SU-DHL-6 (cell line): Measurements from ENCODE around the gene P2RX6.

Experiments
- H2AFZ ChIP-seq: fragments of 200-600 bp; sonication (generic); 2 replicates; pipeline ENCODE4 v1.6.1; 2014; ENCODE audit warnings: low read depth, mild to moderate bottlenecking, moderate library complexity, mixed read lengths, antibody characterized with exemption, low read length; ENCODE audit not compliant: severe bottlenecking
- H3F3A ChIP-seq: fragments of 200-600 bp; shearing (Covaris generic); 2 replicates; pipeline ENCODE4 v1.6.0; 2016; ENCODE audit warnings: antibody characterized with exemption, mild to moderate bottlenecking; ENCODE audit not compliant: insufficient read depth
- H3K27ac ChIP-seq: fragments of 200-600 bp; sonication (generic); 2 replicates; pipeline ENCODE4 v1.5.1; 2016; ENCODE audit warnings: low read depth, mild to moderate bottlenecking, low read length, moderate library complexity, mixed read lengths
- H3K27me3 ChIP-seq: fragments of 200-600 bp; sonication (generic), shearing (Covaris generic); 2 replicates; pipeline ENCODE4 v1.6.0; 2014; ENCODE audit warnings: mild to moderate bottlenecking, low read length
- H3K36me3 ChIP-seq: fragments of 200-600 bp; sonication (generic); 2 replicates; pipeline ENCODE4 v1.6.1; 2014; ENCODE audit warnings: mild to moderate bottlenecking, low read length, mixed read lengths
- H3K4me2 ChIP-seq: fragments of 300-600, 200-600 bp; shearing (Covaris generic), sonication (generic); 2 replicates; pipeline ENCODE4 v1.6.0; 2014; ENCODE audit warnings: low read length, low read depth, mild to moderate bottlenecking; ENCODE audit not compliant: poor library complexity, severe bottlenecking
- H3K4me3 ChIP-seq: fragments of 200-600 bp; sonication (generic); 2 replicates; pipeline ENCODE4 v1.5.1; 2014; ENCODE audit warnings: antibody characterized with exemption, low read length, mild to moderate bottlenecking, mixed read lengths; ENCODE audit not compliant: insufficient read depth, poor library complexity, severe bottlenecking
- H3K79me2 ChIP-seq: fragments of 200-600 bp; sonication (generic); 2 replicates; pipeline ENCODE4 v1.6.1; 2014; ENCODE audit warnings: mild to moderate bottlenecking, low read length, moderate library complexity; ENCODE audit not compliant: insufficient read depth
- H3K9ac ChIP-seq: fragments of 200-600 bp; sonication (generic); 2 replicates; pipeline ENCODE4 v1.7.0; 2014; ENCODE audit warnings: mild to moderate bottlenecking, low read length
- H3K9me2 ChIP-seq: fragments of 200-600 bp; sonication (generic); replicated peaks from 2 replicates; pipeline ENCODE4 v1.6.1; 2014; ENCODE audit warnings: low read length; ENCODE audit not compliant: insufficient read depth
- H3K9me3 ChIP-seq: fragments of 200-600 bp; sonication (generic); 2 replicates; pipeline ENCODE4 v1.6.1; 2014; ENCODE audit warnings: low read length, mixed read lengths; ENCODE audit not compliant: insufficient read depth
- H4K20me1 ChIP-seq: fragments of 200-600 bp; sonication (generic); 2 replicates; pipeline ENCODE4 v1.6.1; 2014; ENCODE audit warnings: low read depth, mild to moderate bottlenecking, antibody characterized with exemption, low read length, moderate library complexity, mixed read lengths
- CTCF ChIP-seq: fragments of 200-600 bp; sonication (generic); IDR thresholded peaks from one replicate; pipeline ENCODE4 v1.5.1; 2017; ENCODE audit warnings: antibody characterized with exemption, mild to moderate bottlenecking, low read length, moderate library complexity; ENCODE audit not compliant: insufficient read depth, poor library complexity, severe bottlenecking
- EZH2phosphoT487 ChIP-seq: fragments of 200-600 bp; sonication (generic), shearing (Covaris generic); conservative IDR thresholded peaks from 2 replicates; pipeline ENCODE4 v1.6.1; 2018; ENCODE audit warnings: mild to moderate bottlenecking, antibody characterized with exemption, low read length, moderate library complexity, mixed read lengths

Gene P2RX6

GRCh38 chr22:20975541-20976290, 39.2 kb upstream of the P2RX6 start:
- Histone ChIP-seq H3K27me3 (no peaks in the 10 kb centered on the region), H3K9me3 (no peaks in the 10 kb centered on the region), H4K20me1 (no peaks in the 10 kb centered on the region), H3K4me2 (no peak overlapping the region), H3K9ac (no peak overlapping the region), H3K79me2 (no peaks in the 10 kb centered on the region), H2AFZ (no peak overlapping the region), H3K9me2 (no peaks in the 10 kb centered on the region), H3F3A (no peaks in the 10 kb centered on the region), H3K36me3 (no peaks in the 10 kb centered on the region), H3K27ac (no peak overlapping the region), H3K4me3 (no peak overlapping the region)
- no peak for TF ChIP-seq CTCF
- no peak for TF ChIP-seq EZH2phosphoT487

DNA sequence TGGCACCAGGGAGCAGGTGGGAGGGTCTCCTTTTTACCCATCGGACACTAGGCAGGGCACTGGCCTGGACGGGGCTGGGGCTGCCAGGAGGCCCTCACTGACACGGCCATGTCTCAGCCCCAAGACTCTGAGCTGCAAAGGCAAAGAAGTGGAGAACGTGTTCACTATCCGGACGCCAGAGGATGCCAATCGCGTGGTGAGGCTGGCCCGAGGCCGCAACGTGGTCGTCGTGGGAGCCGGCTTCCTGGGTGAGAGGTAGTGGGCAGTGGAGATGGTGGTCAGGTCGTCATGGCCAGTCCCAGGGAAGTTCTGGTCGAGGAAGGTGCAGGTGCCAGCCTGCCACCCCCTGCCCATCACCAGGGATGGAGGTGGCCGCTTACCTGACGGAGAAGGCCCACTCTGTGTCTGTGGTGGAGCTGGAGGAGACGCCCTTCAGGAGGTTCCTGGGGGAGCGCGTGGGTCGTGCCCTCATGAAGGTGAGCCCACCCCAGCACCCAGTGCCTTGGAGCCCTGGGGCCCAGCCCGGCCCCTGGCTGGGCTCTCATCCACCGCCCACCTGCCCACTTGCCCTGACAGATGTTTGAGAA, 38.6 kb upstream of the P2RX6 start:
- TF ChIP-seq EZH2phosphoT487 (no peak), CTCF (no peak)
- Histone ChIP-seq H3K9ac (no peak overlapping the region), H3K27me3 (no peaks in the 10 kb centered on the region)

GRCh38 chr22:20977019-20977418, 37.9 kb upstream of the P2RX6 start:
- Histone ChIP-seq H2AFZ (no peak overlapping the region), H3K9me2 (no peaks in the 10 kb centered on the region), H3K4me3 (no peak overlapping the region), H3K4me2 (no peak overlapping the region), H3K27ac (no peak overlapping the region), H3K79me2 (no peaks in the 10 kb centered on the region), H3K9ac (no peak overlapping the region), H3F3A (no peaks in the 10 kb centered on the region), H4K20me1 (no peaks in the 10 kb centered on the region), H3K27me3 (no peaks in the 10 kb centered on the region), H3K36me3 (no peaks in the 10 kb centered on the region), H3K9me3 (no peaks in the 10 kb centered on the region)
- TF ChIP-seq CTCF (no peak), EZH2phosphoT487 (no peak)

More for the DNA sequence above, 38.6 kb upstream of the P2RX6 start:
- H2AFZ ChIP-seq: no peak overlapping the region
- H3K36me3 ChIP-seq: no peaks in the 10 kb centered on the region
- H3K4me2 ChIP-seq: no peak overlapping the region
- H3K27ac ChIP-seq: no peak overlapping the region
- H4K20me1 ChIP-seq: no peaks in the 10 kb centered on the region
- H3K9me3 ChIP-seq: no peaks in the 10 kb centered on the region
- H3K4me3 ChIP-seq: no peak overlapping the region
- no peaks in the 10 kb centered on the region for H3F3A ChIP-seq
- no peaks in the 10 kb centered on the region for H3K79me2 ChIP-seq
- no peaks in the 10 kb centered on the region for H3K9me2 ChIP-seq
